Panc1 (cell line): ENCODE data around the gene YBEY. TPM values are rescaled to one million over a fixed set of nuclear protein-coding genes. Genes with fewer than 3 reads are reported as not detected.

Source experiments
- ATAC-seq: fragments of 200-7000 bp; cut with Tn5 transposase; 2 replicates; pipeline ENCODE4 v1.9.1; 2020; ENCODE audit warnings: mild to moderate bottlenecking, moderate library complexity
- BruUV-seq: library from RNA; stranded (reverse); fragments of 400-500 nt; replicated peaks from 2 replicates; lab custom pipeline; 2021; lab: Mats Ljungman, UMichigan
- CTCF ChIA-PET: fragments of 300-600 bp; sonication (Branson Sonifier 250); formaldehyde crosslinking; loops from one replicate; lab custom pipeline; 2022; ENCODE audit warnings: antibody characterized with exemption; lab: Charles Lee
- POLR2A ChIA-PET: fragments of 300-600 bp; sonication (Branson Sonifier 250); formaldehyde crosslinking; loops from one replicate; lab custom pipeline; 2022; ENCODE audit warnings: antibody characterized with exemption; lab: Charles Lee
- DNase-seq: peaks from one replicate; pipeline ENCODE4 v3.0.0-alpha.2; 2010; ENCODE audit warnings: low read depth, low spot score
- H3K27ac ChIP-seq: 2 replicates; pipeline ENCODE4 v1.5.1; 2011; ENCODE audit warnings: mild to moderate bottlenecking, low read length, inconsistent platforms
- H3K27me3 ChIP-seq: fragments of 200-500 bp; sonication (Bioruptor generic); 2 replicates; pipeline ENCODE4 v1.6.0; 2014; ENCODE audit warnings: low read length, inconsistent platforms; ENCODE audit not compliant: control insufficient read depth, insufficient read depth
- H3K36me3 ChIP-seq: fragments of 200-500 bp; sonication (Bioruptor generic); 2 replicates; pipeline ENCODE4 v1.5.1; 2014; ENCODE audit warnings: inconsistent platforms, mild to moderate bottlenecking, low read length, moderate library complexity; ENCODE audit not compliant: control insufficient read depth, insufficient read depth
- H3K4me1 ChIP-seq: 2 replicates; pipeline ENCODE4 v1.5.1; 2011; ENCODE audit warnings: inconsistent platforms, mild to moderate bottlenecking, low read length, moderate library complexity; ENCODE audit not compliant: control insufficient read depth, insufficient read depth
- H3K4me3 ChIP-seq, 2 experiments: 2 replicates each; pipeline ENCODE4 v1.5.1; 2011 to 2012; ENCODE audit warnings: low read depth in 2 of 2, low read length in 2 of 2, mild to moderate bottlenecking in 2 of 2, inconsistent platforms in 1 of 2, moderate library complexity in 1 of 2
- H3K9me3 ChIP-seq: fragments of 200-500 bp; sonication (Bioruptor generic); 2 replicates; pipeline ENCODE4 v1.5.1; 2014; ENCODE audit warnings: low read depth, mild to moderate bottlenecking, inconsistent platforms, low read length, moderate library complexity; ENCODE audit not compliant: control insufficient read depth, insufficient read depth
- CTCF ChIP-seq: fragments of 450-650 bp; IDR thresholded peaks from 2 replicates; pipeline ENCODE4 v1.5.1; 2017; ENCODE audit warnings: mild to moderate bottlenecking
- POLR2AphosphoS5 ChIP-seq: IDR thresholded peaks from 2 replicates; pipeline ENCODE4 v1.6.1; 2012; ENCODE audit warnings: mild to moderate bottlenecking, low read depth, low read length, moderate library complexity
- SIN3A ChIP-seq: IDR thresholded peaks from 2 replicates; pipeline ENCODE4 v1.6.1; 2012; ENCODE audit warnings: low read depth, mild to moderate bottlenecking, low read length, moderate library complexity, borderline replicate concordance; ENCODE audit not compliant: insufficient read depth
- TCF7L2 ChIP-seq: IDR thresholded peaks from 2 replicates; pipeline ENCODE4 v1.6.1; 2011; ENCODE audit warnings: mild to moderate bottlenecking, low read depth, low read length, inconsistent platforms
- in situ Hi-C: cut with HindIII; loops from 2 replicates; pipeline ENCODE4 v1.10.0; 2016; ENCODE audit warnings: low sequenced_read_pairs, low pct_unique_long_range_greater_than_20kb
- intact Hi-C: fragments of 100-400 bp; cut with micrococcal nuclease; formaldehyde crosslinking; loops from one replicate; pipeline ENCODE4 v1.10.0; 2022; ENCODE audit not compliant: unreplicated experiment
- total RNA-seq: library from RNA; stranded (reverse); gene quantifications from one replicate; pipeline ENCODE4 v1.2.1, GENCODE V29; 2021; ENCODE audit not compliant: unreplicated experiment
- TF ChIP-seq, protein P1 (sequence below), 2 experiments: IDR thresholded peaks; 2 replicates each; pipeline ENCODE4 v1.6.1; 2011 to 2012; ENCODE audit warnings: low read depth in 2 of 2, control low read depth in 1 of 2, low read length in 1 of 2, mild to moderate bottlenecking in 1 of 2, moderate library complexity in 1 of 2; ENCODE audit not compliant: insufficient read depth in 1 of 2

Gene YBEY
- total RNA-seq, 1 experiment from 2014 or later = 10.7 TPM

DNA sequence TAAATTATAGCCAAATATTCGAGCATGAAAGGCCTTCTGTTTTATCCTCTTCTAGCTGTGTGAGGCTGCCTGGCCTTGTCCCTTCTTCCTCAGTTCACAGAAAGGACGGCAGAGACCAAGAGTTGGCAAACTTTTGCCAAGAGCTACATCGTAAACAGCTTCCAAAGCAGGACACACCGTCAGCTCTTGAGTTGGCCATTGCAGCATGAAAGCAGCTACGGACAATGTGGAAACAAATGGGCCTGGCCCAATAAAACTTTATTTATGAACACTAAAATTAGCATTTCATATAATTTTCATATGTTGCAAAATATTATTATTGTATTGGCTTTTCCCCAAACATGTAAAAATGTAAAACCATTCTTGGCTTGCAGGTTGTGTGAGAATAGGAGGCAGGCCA, 26.8 kb downstream of the YBEY start:
- Histone ChIP-seq H3K27ac (no peak overlapping the region), H3K9me3 (no peaks in the 10 kb centered on the region), H3K4me3 (no peak overlapping the region), H3K36me3 (no peaks in the 10 kb centered on the region), H3K27me3 (no peaks in the 10 kb centered on the region), H3K4me1 (no peaks in the 10 kb centered on the region)
- POLR2A ChIA-PET = no interaction called here
- in situ Hi-C loops (no loop called here), intact Hi-C loops (no loop called here)
- CTCF ChIA-PET = no interaction called here
- DNase-seq (no peak), ATAC-seq (no peak)
- BruUV-seq = no TSS peak
- TF ChIP-seq, protein P1, sequence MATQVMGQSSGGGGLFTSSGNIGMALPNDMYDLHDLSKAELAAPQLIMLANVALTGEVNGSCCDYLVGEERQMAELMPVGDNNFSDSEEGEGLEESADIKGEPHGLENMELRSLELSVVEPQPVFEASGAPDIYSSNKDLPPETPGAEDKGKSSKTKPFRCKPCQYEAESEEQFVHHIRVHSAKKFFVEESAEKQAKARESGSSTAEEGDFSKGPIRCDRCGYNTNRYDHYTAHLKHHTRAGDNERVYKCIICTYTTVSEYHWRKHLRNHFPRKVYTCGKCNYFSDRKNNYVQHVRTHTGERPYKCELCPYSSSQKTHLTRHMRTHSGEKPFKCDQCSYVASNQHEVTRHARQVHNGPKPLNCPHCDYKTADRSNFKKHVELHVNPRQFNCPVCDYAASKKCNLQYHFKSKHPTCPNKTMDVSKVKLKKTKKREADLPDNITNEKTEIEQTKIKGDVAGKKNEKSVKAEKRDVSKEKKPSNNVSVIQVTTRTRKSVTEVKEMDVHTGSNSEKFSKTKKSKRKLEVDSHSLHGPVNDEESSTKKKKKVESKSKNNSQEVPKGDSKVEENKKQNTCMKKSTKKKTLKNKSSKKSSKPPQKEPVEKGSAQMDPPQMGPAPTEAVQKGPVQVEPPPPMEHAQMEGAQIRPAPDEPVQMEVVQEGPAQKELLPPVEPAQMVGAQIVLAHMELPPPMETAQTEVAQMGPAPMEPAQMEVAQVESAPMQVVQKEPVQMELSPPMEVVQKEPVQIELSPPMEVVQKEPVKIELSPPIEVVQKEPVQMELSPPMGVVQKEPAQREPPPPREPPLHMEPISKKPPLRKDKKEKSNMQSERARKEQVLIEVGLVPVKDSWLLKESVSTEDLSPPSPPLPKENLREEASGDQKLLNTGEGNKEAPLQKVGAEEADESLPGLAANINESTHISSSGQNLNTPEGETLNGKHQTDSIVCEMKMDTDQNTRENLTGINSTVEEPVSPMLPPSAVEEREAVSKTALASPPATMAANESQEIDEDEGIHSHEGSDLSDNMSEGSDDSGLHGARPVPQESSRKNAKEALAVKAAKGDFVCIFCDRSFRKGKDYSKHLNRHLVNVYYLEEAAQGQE (IDR thresholded peaks at IDR 0.05; ENCODE audit: insufficient read depth in 1 of 2, low read depth in 2 of 2, low read length in 1 of 2) = no peak

DNA sequence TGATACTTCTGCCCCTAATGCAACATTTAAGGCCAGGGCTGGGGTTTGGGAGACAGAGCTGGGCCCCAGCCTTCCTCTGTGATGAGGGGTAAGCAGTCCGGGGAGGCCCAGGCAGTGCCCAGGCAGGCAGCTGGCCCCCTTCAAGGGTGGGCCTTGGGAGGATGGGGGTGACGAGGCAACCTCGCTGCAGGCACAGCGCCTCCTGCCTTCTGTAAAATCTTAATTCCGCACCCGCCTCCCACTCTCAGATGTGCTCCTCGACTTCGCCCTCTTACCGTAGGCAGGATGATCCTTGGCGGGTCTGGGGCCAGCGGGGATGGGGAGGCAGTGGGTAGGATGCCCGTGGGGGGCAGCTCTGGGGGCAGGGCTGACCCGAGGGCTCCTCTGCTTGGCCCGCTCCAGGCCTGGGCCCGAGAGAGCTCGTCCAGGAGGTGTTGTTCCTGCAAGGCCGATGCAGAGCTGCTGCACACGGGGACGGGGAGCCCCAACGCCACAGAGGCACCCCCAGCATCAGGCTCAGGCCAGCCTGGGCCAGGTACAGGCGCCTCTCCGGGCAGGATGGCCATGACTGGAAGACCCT, 28.4 kb downstream of the YBEY start:
- Histone ChIP-seq H3K27me3 (no peaks in the 10 kb centered on the region), H3K27ac (no peak overlapping the region), H3K9me3 (no peaks in the 10 kb centered on the region), H3K4me1 (peaks cover 3% of the 10 kb centered on the region; the same call in 1 of the 2 replicates), H3K4me3 (no peak overlapping the region), H3K36me3 (no peaks in the 10 kb centered on the region)
- in situ Hi-C loops (no loop called here), intact Hi-C loops (no loop called here)
- BruUV-seq = no TSS peak
- ATAC-seq = no peak
- CTCF ChIA-PET = no interaction called here
- no peak for TF ChIP-seq POLR2AphosphoS5
- TF ChIP-seq, protein P1 (IDR thresholded peaks at IDR 0.05; ENCODE audit: insufficient read depth in 1 of 2, low read depth in 2 of 2, low read length in 1 of 2) = no peak
- no peak for TF ChIP-seq TCF7L2
- TF ChIP-seq SIN3A = no peak
- no peak for TF ChIP-seq CTCF
- DNase-seq = no peak
- POLR2A ChIA-PET = no interaction called here
